PC-9 (cell line): ENCODE results near the gene ZNF80.

Source experiments
- CTCF ChIP-seq: fragments of 200-600 bp; sonication (generic); conservative IDR thresholded peaks from 2 replicates; pipeline ENCODE4 v1.6.1; 2017; ENCODE audit warnings: mixed run types, antibody characterized with exemption, mild to moderate bottlenecking, moderate library complexity
- EZH2 ChIP-seq: fragments of 200-600 bp; sonication (generic); IDR thresholded peaks from 2 replicates; pipeline ENCODE4 v1.8.0; 2017; ENCODE audit warnings: antibody characterized with exemption, low read depth

- TF ChIP-seq CTCF (no peak), EZH2 (no peak)
Observed at GRCh38 chr3:114214542-114215341, 22.6 kb downstream of the ZNF80 start.
